Measurements from ENCODE around the gene ARL8A. TPM values are rescaled to one million over a fixed set of nuclear protein-coding genes. Genes with fewer than 3 reads are reported as not detected.

The ARL8A gene
- total RNA-seq, 4 donors from 2014 or later, result 21.2 to 31.3 (median 23.1) TPM

- DNase-seq, result no peak
- Histone ChIP-seq H3K36me3 (no peaks in the 10 kb centered on the region), H3K27ac (no peak overlapping the region), H3K4me1 (peaks cover 6 to 25% (median 10%) of the 10 kb centered on the region in 3 donors), H3K4me3 (no peak overlapping the region), H3K9me3 (no peaks in the 10 kb centered on the region), H3K27me3 (peaks cover 0 to 86% (median 5%) of the 10 kb centered on the region in 4 donors)
- intact Hi-C loops (cut with DNase I), result loop anchor here (5.0 to 10.0 kb wide), 2 partner anchors 127 to 525 kb away; partner anchors contain the start of gene SYT2
- WGBS, 2 donors, result 68 to 81% methylated on average over 4 to 6 of the region's 7 CpGs
- TF ChIP-seq POLR2A (IDR thresholded peaks at IDR 0.05) (no peak), CTCF (IDR thresholded peaks at IDR 0.05) (no peak)
These were observed 45.6 kb upstream of the ARL8A start for GRCh38 chr1:202189918-202190715.

- Histone ChIP-seq H3K27me3 (peaks cover 0 to 86% (median 1%) of the 10 kb centered on the region in 4 donors), H3K9me3 (no peaks in the 10 kb centered on the region), H3K4me3 (no peak overlapping the region), H3K36me3 (no peaks in the 10 kb centered on the region), H3K4me1 (peaks cover 6 to 29% (median 10%) of the 10 kb centered on the region in 3 donors), H3K27ac (no peak overlapping the region)
- 62 to 68% methylated on average over 10 to 13 of the region's 20 CpGs for WGBS, 2 donors
- no peak for DNase-seq
- intact Hi-C loops (cut with DNase I), result loop anchor here (5.0 to 10.0 kb wide), 2 partner anchors 128 to 526 kb away; partner anchors contain the start of gene SYT2
- TF ChIP-seq POLR2A (IDR thresholded peaks at IDR 0.05), result no peak
- TF ChIP-seq CTCF (IDR thresholded peaks at IDR 0.05), result peak; percentile 52 to 94 (median 64)
These were observed 44.7 kb upstream of the ARL8A start for GRCh38 chr1:202189001-202189790.

GRCh38 chr1:202187697-202188407, 43.3 kb upstream of the ARL8A start:
- TF ChIP-seq POLR2A (IDR thresholded peaks at IDR 0.05), result no peak
- TF ChIP-seq CTCF (IDR thresholded peaks at IDR 0.05), result no peak
- Histone ChIP-seq H3K4me3 (no peak overlapping the region), H3K4me1 (peaks cover 0 to 15% (median 0%) of the 10 kb centered on the region in 3 donors), H3K36me3 (no peaks in the 10 kb centered on the region), H3K27me3 (peaks cover 0 to 84% (median 0%) of the 10 kb centered on the region in 4 donors), H3K9me3 (no peaks in the 10 kb centered on the region), H3K27ac (no peak overlapping the region)
- intact Hi-C loops (cut with DNase I), result loop anchor here (5.0 to 10.0 kb wide), 2 partner anchors 129 to 527 kb away; partner anchors contain the start of gene SYT2
- WGBS, 2 donors, result 47 to 55% methylated on average over 3 to 5 of the region's 8 CpGs
- no peak for DNase-seq

GRCh38 chr1:202187041-202187671, 42.6 kb upstream of the ARL8A start:
- Histone ChIP-seq H3K4me1 (peaks cover 0 to 8% (median 0%) of the 10 kb centered on the region in 3 donors), H3K27ac (no peak overlapping the region), H3K27me3 (peaks cover 0 to 84% (median 0%) of the 10 kb centered on the region in 4 donors), H3K9me3 (no peaks in the 10 kb centered on the region), H3K4me3 (no peak overlapping the region), H3K36me3 (no peaks in the 10 kb centered on the region)
- DNase-seq, result no peak
- WGBS, 2 donors, result 40 to 70% methylated on average over 2 of the region's 8 CpGs
- intact Hi-C loops (cut with DNase I), result loop anchor here (5.0 to 10.0 kb wide), 2 partner anchors 130 to 528 kb away; partner anchors contain the start of gene SYT2
- TF ChIP-seq CTCF (IDR thresholded peaks at IDR 0.05), result no peak
- TF ChIP-seq POLR2A (IDR thresholded peaks at IDR 0.05), result no peak

Data from esophagus squamous epithelium (tissue), 5 donors.